ENCODE results near the gene ASB1. TPM values are rescaled to one million over a fixed set of nuclear protein-coding genes. Genes with fewer than 3 reads are reported as not detected.

ASB1 gene
- total and polyA plus RNA-seq, 9 of the 15 experiments (the other 6 are each of a cell fraction or from before 2014, with no cell fraction given) = 6.3 to 37.7 (median 23.9) TPM

DNA sequence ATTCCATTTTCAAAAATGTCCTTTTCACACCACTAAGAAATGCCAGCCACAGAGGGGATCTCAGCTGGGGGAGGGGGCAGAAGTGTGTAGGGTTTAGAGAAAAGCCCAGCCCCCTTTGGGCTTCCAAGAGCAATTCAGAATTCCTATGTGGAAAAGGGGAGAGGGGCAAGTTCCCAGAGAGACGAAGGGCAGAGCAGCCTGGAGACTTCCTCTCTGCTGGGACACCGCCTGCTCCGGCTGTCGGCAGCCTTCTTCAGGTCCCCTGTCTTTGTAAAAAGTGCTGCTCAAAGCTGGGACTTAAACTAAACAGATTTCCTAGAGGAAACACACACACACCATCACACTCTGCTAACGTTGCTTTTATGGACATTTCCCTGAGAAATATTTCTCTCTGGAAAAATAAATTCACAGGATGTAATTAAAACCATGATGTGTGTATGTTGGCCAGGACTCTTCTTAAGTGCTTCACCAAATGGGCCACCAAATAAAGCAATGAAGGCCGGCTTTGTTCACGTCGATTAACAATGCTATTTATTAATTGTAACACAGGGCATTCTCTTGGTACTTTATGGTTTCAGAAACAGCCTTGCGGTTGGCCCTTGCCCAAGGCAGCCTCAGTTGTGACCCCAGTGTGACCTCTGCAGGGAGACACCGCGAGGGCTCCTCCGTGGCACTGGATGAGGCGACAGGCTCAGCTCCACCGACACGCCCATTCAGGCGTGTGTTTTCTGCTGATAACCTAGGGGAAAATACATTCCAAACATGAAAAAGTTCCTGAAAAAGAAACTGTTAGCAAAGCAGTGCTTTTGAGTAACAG, 5.6 kb upstream of the ASB1 start (continued):
- TF ChIP-seq NCOA6 (IDR thresholded peaks at IDR 0.05) (0 out of 2 replicates have a peak, but pooled peaks have one; percentile 42), NFRKB (IDR thresholded peaks at IDR 0.05; ENCODE audit: low read depth) (peak; percentile 50; the same call in 1 of the 2 replicates), ZNF589 (CRISPR knock-in tag; IDR thresholded peaks at IDR 0.05; ENCODE audit: low read depth) (peak; percentile 71; the same call in 1 of the 2 replicates), GABPB2 (CRISPR knock-in tag; conservative IDR thresholded peaks at IDR 0.05) (no peak), EHMT2 (IDR thresholded peaks at IDR 0.05) (no peak), SMC3 (conservative IDR thresholded peaks at IDR 0.05; ENCODE audit: insufficient read depth, low read depth, low read length) (no peak), NR2F6 (CRISPR knock-in tag; IDR thresholded peaks at IDR 0.05) (no peak), EP300 (IDR thresholded peaks at IDR 0.05; ENCODE audit: low read length) (peak; percentile 84), XRCC4 (IDR thresholded peaks at IDR 0.05; ENCODE audit: extremely low read depth, insufficient read depth, insufficient read length) (no peak), ATF7 (IDR thresholded peaks at IDR 0.05) (peak; percentile 50), ZNF696 (CRISPR knock-in tag; conservative IDR thresholded peaks at IDR 0.05) (no peak), E2F3 (CRISPR knock-in tag; IDR thresholded peaks at IDR 0.05) (no peak), ZNF695 (CRISPR knock-in tag; IDR thresholded peaks at IDR 0.05) (no peak), KAT2B (IDR thresholded peaks at IDR 0.05; ENCODE audit: low read depth, low read length) (no peak), IFI16 (CRISPR knock-in tag; IDR thresholded peaks at IDR 0.05) (no peak), SREBF1 (IDR thresholded peaks at IDR 0.05; ENCODE audit: borderline replicate concordance, low read depth, low read length) (no peak), BRCA1 (IDR thresholded peaks at IDR 0.05) (no peak), BRCA1 (CRISPR knock-in tag; IDR thresholded peaks at IDR 0.05) (no peak)
- TF ChIP-seq, protein P1, sequence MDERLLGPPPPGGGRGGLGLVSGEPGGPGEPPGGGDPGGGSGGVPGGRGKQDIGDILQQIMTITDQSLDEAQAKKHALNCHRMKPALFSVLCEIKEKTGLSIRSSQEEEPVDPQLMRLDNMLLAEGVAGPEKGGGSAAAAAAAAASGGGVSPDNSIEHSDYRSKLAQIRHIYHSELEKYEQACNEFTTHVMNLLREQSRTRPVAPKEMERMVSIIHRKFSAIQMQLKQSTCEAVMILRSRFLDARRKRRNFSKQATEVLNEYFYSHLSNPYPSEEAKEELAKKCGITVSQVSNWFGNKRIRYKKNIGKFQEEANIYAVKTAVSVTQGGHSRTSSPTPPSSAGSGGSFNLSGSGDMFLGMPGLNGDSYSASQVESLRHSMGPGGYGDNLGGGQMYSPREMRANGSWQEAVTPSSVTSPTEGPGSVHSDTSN (CRISPR knock-in tag; IDR thresholded peaks at IDR 0.05; ENCODE audit: low read depth) = no peak
- TF ChIP-seq, protein P1 (tag; conservative IDR thresholded peaks at IDR 0.05; ENCODE audit: low read depth) = no peak
- TF ChIP-seq, protein P2, sequence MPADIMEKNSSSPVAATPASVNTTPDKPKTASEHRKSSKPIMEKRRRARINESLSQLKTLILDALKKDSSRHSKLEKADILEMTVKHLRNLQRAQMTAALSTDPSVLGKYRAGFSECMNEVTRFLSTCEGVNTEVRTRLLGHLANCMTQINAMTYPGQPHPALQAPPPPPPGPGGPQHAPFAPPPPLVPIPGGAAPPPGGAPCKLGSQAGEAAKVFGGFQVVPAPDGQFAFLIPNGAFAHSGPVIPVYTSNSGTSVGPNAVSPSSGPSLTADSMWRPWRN (IDR thresholded peaks at IDR 0.05; ENCODE audit: low read depth) = no peak
- TF ChIP-seq, protein P3, sequence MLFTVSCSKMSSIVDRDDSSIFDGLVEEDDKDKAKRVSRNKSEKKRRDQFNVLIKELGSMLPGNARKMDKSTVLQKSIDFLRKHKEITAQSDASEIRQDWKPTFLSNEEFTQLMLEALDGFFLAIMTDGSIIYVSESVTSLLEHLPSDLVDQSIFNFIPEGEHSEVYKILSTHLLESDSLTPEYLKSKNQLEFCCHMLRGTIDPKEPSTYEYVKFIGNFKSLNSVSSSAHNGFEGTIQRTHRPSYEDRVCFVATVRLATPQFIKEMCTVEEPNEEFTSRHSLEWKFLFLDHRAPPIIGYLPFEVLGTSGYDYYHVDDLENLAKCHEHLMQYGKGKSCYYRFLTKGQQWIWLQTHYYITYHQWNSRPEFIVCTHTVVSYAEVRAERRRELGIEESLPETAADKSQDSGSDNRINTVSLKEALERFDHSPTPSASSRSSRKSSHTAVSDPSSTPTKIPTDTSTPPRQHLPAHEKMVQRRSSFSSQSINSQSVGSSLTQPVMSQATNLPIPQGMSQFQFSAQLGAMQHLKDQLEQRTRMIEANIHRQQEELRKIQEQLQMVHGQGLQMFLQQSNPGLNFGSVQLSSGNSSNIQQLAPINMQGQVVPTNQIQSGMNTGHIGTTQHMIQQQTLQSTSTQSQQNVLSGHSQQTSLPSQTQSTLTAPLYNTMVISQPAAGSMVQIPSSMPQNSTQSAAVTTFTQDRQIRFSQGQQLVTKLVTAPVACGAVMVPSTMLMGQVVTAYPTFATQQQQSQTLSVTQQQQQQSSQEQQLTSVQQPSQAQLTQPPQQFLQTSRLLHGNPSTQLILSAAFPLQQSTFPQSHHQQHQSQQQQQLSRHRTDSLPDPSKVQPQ (CRISPR knock-in tag; IDR thresholded peaks at IDR 0.05; ENCODE audit: borderline replicate concordance) = no peak
